A549 (cell line): Measurements from ENCODE around the gene AFF3. TPM values are rescaled to one million over a fixed set of nuclear protein-coding genes. Genes with fewer than 3 reads are reported as not detected.

Source experiments
- ATAC-seq, 2 experiments: fragments of 200-7000 bp in 1 of 2; fragments of >200 bp in 1 of 2; cut with Nextera tagmentation in 1 of 2; cut with Tn5 transposase in 1 of 2; 3 replicates each; pipeline versions ENCODE4 v1.8.0 to v1.9.1; 2018 to 2020; ENCODE audit warnings: mild to moderate bottlenecking in 1 of 2, moderate library complexity in 1 of 2
- CTCF ChIA-PET: fragments of 300-600 bp; sonication (Branson Sonifier 250); formaldehyde crosslinking; extraction: SDS; loops from one replicate; lab custom pipeline; 2021; ENCODE audit warnings: antibody characterized with exemption, inconsistent platforms; lab: Yijun Ruan, JAX
- POLR2A ChIA-PET: fragments of 350-600 bp; formaldehyde crosslinking; extraction: SDS; loops from one replicate; lab custom pipeline; 2021; ENCODE audit warnings: antibody characterized with exemption, inconsistent platforms; lab: Yijun Ruan, JAX
- DNase-seq, 2 experiments: peaks; one replicate each; pipeline versions ENCODE4 v3.0.0 to v3.0.0-alpha.2; 2011 to 2016; ENCODE audit warnings: low read depth in 1 of 2, low spot score in 1 of 2
- FAIRE-seq: peaks from 2 replicates; lab custom pipeline; 2011; peaks lifted over from hg19 to GRCh38; lab: Jason Lieb, UNC
- H3K27ac ChIP-seq, 2 experiments: fragments of >200 bp; sonication (Bioruptor Twin); formaldehyde crosslinking; 3 replicates each; pipeline ENCODE4 v1.5.1; 2016 to 2017
- H3K4me1 ChIP-seq: fragments of >200 bp; sonication (Bioruptor Twin); formaldehyde crosslinking; 3 replicates; pipeline ENCODE4 v1.6.1; 2016
- H3K4me2 ChIP-seq: fragments of >200 bp; sonication (Bioruptor Twin); formaldehyde crosslinking; 3 replicates; pipeline ENCODE4 v1.6.1; 2016
- H3K4me3 ChIP-seq: fragments of >200 bp; sonication (Bioruptor Twin); formaldehyde crosslinking; 3 replicates; pipeline ENCODE4 v1.5.1; 2016
- H3K9me3 ChIP-seq: fragments of >200 bp; sonication (Bioruptor Twin); formaldehyde crosslinking; 3 replicates; pipeline ENCODE4 v1.6.1; 2016
- BHLHE40 ChIP-seq: IDR thresholded peaks from 2 replicates; pipeline ENCODE4 v1.6.1; 2012; ENCODE audit warnings: low read depth, low read length, inconsistent platforms
- CBX2 ChIP-seq: fragments of 200-600 bp; sonication (generic); IDR thresholded peaks from 2 replicates; pipeline ENCODE4 v1.6.1; 2016; ENCODE audit warnings: low read depth, mild to moderate bottlenecking, borderline replicate concordance
- CHD2 ChIP-seq: fragments of 150-350 bp; IDR thresholded peaks from 2 replicates; pipeline ENCODE4 v1.6.1; 2014; ENCODE audit warnings: low read length; ENCODE audit not compliant: partially characterized antibody
- ESRRA ChIP-seq: fragments of 150-350 bp; IDR thresholded peaks from 2 replicates; pipeline ENCODE4 v1.6.1; 2014; ENCODE audit warnings: mild to moderate bottlenecking, low read length, borderline replicate concordance
- FOXS1 ChIP-seq: fragments of 250-450 bp; sonication (Bioruptor Pico); IDR thresholded peaks from 2 replicates; pipeline ENCODE4 v1.5.0; 2020; ENCODE audit warnings: mild to moderate bottlenecking, moderate library complexity
- HEYL ChIP-seq: fragments of 250-450 bp; sonication (Bioruptor Pico); IDR thresholded peaks from 2 replicates; pipeline ENCODE4 v1.8.0; 2021; ENCODE audit warnings: mild to moderate bottlenecking, moderate library complexity
- HOXB13 ChIP-seq: fragments of 250-450 bp; sonication (Bioruptor Pico); IDR thresholded peaks from 2 replicates; pipeline ENCODE4 v1.5.0; 2020; ENCODE audit warnings: low read depth, mild to moderate bottlenecking, moderate library complexity
- HOXB5 ChIP-seq: fragments of 250-450 bp; sonication (Bioruptor Pico); IDR thresholded peaks from 2 replicates; pipeline ENCODE4 v1.5.0; 2020; ENCODE audit warnings: mild to moderate bottlenecking, moderate library complexity
- KDM1A ChIP-seq: fragments of 200-600 bp; sonication (generic); IDR thresholded peaks from 2 replicates; pipeline ENCODE4 v1.6.1; 2016; ENCODE audit warnings: low read depth, mild to moderate bottlenecking
- KDM5A ChIP-seq: fragments of 200-600 bp; sonication (generic); IDR thresholded peaks from 2 replicates; pipeline ENCODE4 v1.6.1; 2016; ENCODE audit warnings: antibody characterized with exemption, mild to moderate bottlenecking
- MAFK ChIP-seq: fragments of 450-650 bp; IDR thresholded peaks from 2 replicates; pipeline ENCODE4 v1.6.1; 2014; ENCODE audit not compliant: partially characterized antibody
- MYC ChIP-seq: IDR thresholded peaks from 2 replicates; pipeline ENCODE4 v1.6.1; 2012; ENCODE audit warnings: mild to moderate bottlenecking, inconsistent platforms, low read length, improper control_type of control experiment, borderline replicate concordance
- NFE2L2 ChIP-seq: fragments of 150-350 bp; conservative IDR thresholded peaks from 2 replicates; pipeline ENCODE4 v1.6.1; 2014; ENCODE audit warnings: low read length
- NPAS2 ChIP-seq: fragments of 250-450 bp; sonication (Bioruptor Pico); IDR thresholded peaks from 2 replicates; pipeline ENCODE4 v1.8.0; 2022; ENCODE audit warnings: mild to moderate bottlenecking, moderate library complexity, borderline replicate concordance
- NR3C1 ChIP-seq: fragments of >200 bp; sonication (Bioruptor Twin); formaldehyde crosslinking; IDR thresholded peaks from 3 replicates; pipeline ENCODE4 v1.6.1; 2017
- PHF8 ChIP-seq: fragments of 200-600 bp; sonication (generic); IDR thresholded peaks from 2 replicates; pipeline ENCODE4 v1.6.1; 2016; ENCODE audit warnings: low read depth, mild to moderate bottlenecking, antibody characterized with exemption, moderate library complexity, borderline replicate concordance
- POLR2A ChIP-seq: IDR thresholded peaks from 2 replicates; pipeline ENCODE4 v1.6.1; 2012; ENCODE audit warnings: mild to moderate bottlenecking, low read length
- POLR2AphosphoS2 ChIP-seq: conservative IDR thresholded peaks from 2 replicates; pipeline ENCODE4 v1.6.1; 2012; ENCODE audit warnings: low read length, improper control_type of control experiment, inconsistent platforms
- RAD21 ChIP-seq, 2 experiments: fragments of >200 bp in 1 of 2; sonication (Bioruptor Twin) in 1 of 2; formaldehyde crosslinking in 1 of 2; IDR thresholded peaks in 1 of 2; conservative IDR thresholded peaks in 1 of 2; 2 replicates in 1 of 2; 3 replicates in 1 of 2; pipeline ENCODE4 v1.6.1; 2012 to 2018; ENCODE audit warnings: inconsistent platforms in 1 of 2
- RARB ChIP-seq: fragments of 250-450 bp; sonication (Bioruptor Pico); IDR thresholded peaks from 2 replicates; pipeline ENCODE4 v1.8.0; 2021; ENCODE audit warnings: mild to moderate bottlenecking, moderate library complexity
- RNF2 ChIP-seq: fragments of 200-600 bp; sonication (generic); IDR thresholded peaks from 2 replicates; pipeline ENCODE4 v1.6.1; 2016; ENCODE audit warnings: low read depth, mild to moderate bottlenecking, antibody characterized with exemption, moderate library complexity, borderline replicate concordance
- TFCP2L1 ChIP-seq: fragments of 250-450 bp; sonication (Bioruptor Pico); IDR thresholded peaks from 2 replicates; pipeline ENCODE4 v1.5.0; 2021; ENCODE audit warnings: mild to moderate bottlenecking
- TP53 ChIP-seq: fragments of 250-450 bp; sonication (Bioruptor Pico); IDR thresholded peaks from 2 replicates; pipeline ENCODE4 v1.5.0; 2021; ENCODE audit warnings: mild to moderate bottlenecking, moderate library complexity
- USF2 ChIP-seq: fragments of 450-650 bp; IDR thresholded peaks from 2 replicates; pipeline ENCODE4 v1.6.1; 2014; ENCODE audit warnings: antibody characterized with exemption
- ZNF302 ChIP-seq: fragments of 250-450 bp; sonication (Bioruptor Pico); IDR thresholded peaks from 2 replicates; pipeline ENCODE4 v1.9.0; 2021; ENCODE audit warnings: inconsistent platforms, mild to moderate bottlenecking, moderate library complexity
- ZSCAN20 ChIP-seq: fragments of 250-450 bp; sonication (Bioruptor Pico); IDR thresholded peaks from 2 replicates; pipeline ENCODE4 v1.8.0; 2022; ENCODE audit warnings: mild to moderate bottlenecking, moderate library complexity
- WGBS: methylation state at CpG from one replicate; pipeline ENCODE4 v1.1.6; 2017; ENCODE audit errors: missing lambda C conversion rate; 5-methylcytosine and 5-hydroxymethylcytosine counted together
- polyA plus RNA-seq, 4 experiments: library from polyadenylated mRNA; depleted of rRNA in 3 of 4; stranded (reverse); fragments of >200 nt; fragmentation: RNase III in 1 of 4; extraction: RNeasy Plus Mini Kit Qiagen cat#74134 plus additional on column Dnase treatment in 1 of 4; gene quantifications; 2 replicates in 3 of 4; 3 replicates in 1 of 4; pipeline ENCODE4 v1.2.3, GENCODE V29; 2011 to 2017
- TF ChIP-seq, protein P1 (sequence below): fragments of >200 bp; sonication (Bioruptor Twin); formaldehyde crosslinking; IDR thresholded peaks from 2 replicates; pipeline ENCODE4 v1.6.1; 2016
- TF ChIP-seq, protein P2 (sequence below): IDR thresholded peaks from 2 replicates; pipeline ENCODE4 v1.6.1; 2012; ENCODE audit warnings: low read depth, borderline replicate concordance
- TF ChIP-seq, protein P3 (sequence below): fragments of >200 bp; sonication (Bioruptor Twin); formaldehyde crosslinking; IDR thresholded peaks from 3 replicates; pipeline ENCODE4 v1.6.1; 2016

Gene AFF3
- polyA plus RNA-seq, 2 of the 4 experiments (the other 2 are of a cell fraction), result not detected

DNA sequence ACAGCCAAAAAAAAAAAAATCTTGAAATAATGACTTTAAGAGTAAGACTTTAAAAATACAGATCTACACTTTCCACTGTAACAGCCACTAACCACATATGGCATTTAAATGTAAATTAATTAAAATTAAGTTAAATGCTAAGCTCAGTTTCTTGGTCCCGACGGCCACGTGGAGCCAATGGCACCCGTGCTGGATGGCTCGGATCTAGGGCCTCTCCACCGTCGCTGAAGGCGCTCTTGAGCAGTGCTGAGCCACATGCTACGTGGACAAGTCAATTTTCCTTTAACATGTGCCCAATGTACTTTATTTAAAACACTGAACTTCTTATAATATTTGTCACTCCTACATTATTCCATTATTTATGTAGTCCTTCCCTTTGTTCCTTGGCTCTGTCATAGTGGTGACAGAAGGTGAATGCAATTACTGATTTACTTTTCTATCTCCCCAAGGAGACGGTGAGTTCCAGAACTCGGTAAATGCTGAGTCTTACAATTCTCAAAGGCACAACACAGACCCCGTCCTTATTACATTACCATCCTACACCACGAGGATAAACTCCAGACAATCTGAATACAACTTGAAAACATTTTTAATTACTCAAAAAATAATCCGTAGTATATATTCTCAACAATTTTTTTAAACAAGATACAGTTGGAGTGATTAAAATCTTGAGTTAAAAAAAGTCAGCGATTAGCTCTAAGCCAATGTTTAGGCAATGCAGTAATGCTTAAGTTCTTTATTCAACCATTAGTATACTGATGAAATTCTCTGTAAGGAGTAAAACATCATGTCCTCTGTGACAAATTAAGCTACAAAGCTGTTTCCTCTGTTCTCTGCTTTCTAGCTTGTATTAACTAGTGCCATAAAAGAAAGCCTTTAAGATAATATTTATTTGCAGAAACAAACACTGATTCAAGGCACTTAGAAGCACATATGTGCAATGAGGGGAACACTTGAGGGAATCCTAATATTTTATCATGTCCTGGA is 95.1 kb downstream of the AFF3 start:
- CTCF ChIA-PET, result interaction anchor here (1.7 kb wide), 1 partner anchor 19 kb away, joined by 4 read pairs; no protein-coding TSS in a partner anchor
- no peak overlapping the region for H3K4me2 ChIP-seq
- H3K4me3 ChIP-seq, result no peak overlapping the region
- H3K4me1 ChIP-seq, result no peaks in the 10 kb centered on the region
- 22% methylated on average over 15 of the region's 15 CpGs for WGBS
- peak in 1 of 2 experiments; percentile 7 for DNase-seq
- H3K27ac ChIP-seq, result no peak overlapping the region
- FAIRE-seq, result no peak
- 0 out of 6 replicates have a peak, but pooled peaks of 1 of the 2 experiments have one; percentile 33 for ATAC-seq
- POLR2A ChIA-PET, result no interaction called here
- TF ChIP-seq RARB (CRISPR knock-in tag) (no peak), POLR2AphosphoS2 (no peak), RAD21 (conservative IDR thresholded peaks at IDR 0.05 in 1 of 2, IDR thresholded peaks at IDR 0.05 in 1 of 2) (no peak), HOXB13 (CRISPR knock-in tag) (no peak), TP53 (CRISPR knock-in tag) (no peak), ZSCAN20 (CRISPR knock-in tag) (no peak), FOXS1 (no peak), BHLHE40 (no peak), NPAS2 (CRISPR knock-in tag) (no peak), CHD2 (no peak), TFCP2L1 (CRISPR knock-in tag) (no peak), POLR2A (no peak)
- TF ChIP-seq, protein P1, sequence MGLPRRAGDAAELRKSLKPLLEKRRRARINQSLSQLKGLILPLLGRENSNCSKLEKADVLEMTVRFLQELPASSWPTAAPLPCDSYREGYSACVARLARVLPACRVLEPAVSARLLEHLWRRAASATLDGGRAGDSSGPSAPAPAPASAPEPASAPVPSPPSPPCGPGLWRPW, result no peak
- H3K9me3 ChIP-seq, result no peaks in the 10 kb centered on the region

GRCh38 chr2:100045000-100045399 is 97.4 kb downstream of the AFF3 start:
- H3K9me3 ChIP-seq, result no peaks in the 10 kb centered on the region
- no peaks in the 10 kb centered on the region for H3K4me1 ChIP-seq
- H3K27ac ChIP-seq, result no peak overlapping the region
- WGBS, result 33% methylated on average over 9 of the region's 9 CpGs
- ATAC-seq, result no peak
- ChIA-PET POLR2A (no interaction called here), CTCF (interaction anchor here (0.6 to 1.6 kb wide), 2 partner anchors 217 to 805 kb away, joined by 5 read pairs; no protein-coding TSS in a partner anchor)
- DNase-seq, result no peak
- H3K4me2 ChIP-seq, result no peak overlapping the region
- FAIRE-seq, result no peak
- TF ChIP-seq HOXB5 (CRISPR knock-in tag) (no peak), BHLHE40 (no peak), ESRRA (no peak), ZNF302 (CRISPR knock-in tag) (no peak), MAFK (no peak), HEYL (CRISPR knock-in tag) (no peak)
- TF ChIP-seq, protein P1, result no peak
- TF ChIP-seq, protein P2, sequence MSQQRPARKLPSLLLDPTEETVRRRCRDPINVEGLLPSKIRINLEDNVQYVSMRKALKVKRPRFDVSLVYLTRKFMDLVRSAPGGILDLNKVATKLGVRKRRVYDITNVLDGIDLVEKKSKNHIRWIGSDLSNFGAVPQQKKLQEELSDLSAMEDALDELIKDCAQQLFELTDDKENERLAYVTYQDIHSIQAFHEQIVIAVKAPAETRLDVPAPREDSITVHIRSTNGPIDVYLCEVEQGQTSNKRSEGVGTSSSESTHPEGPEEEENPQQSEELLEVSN, result no peak
- H3K4me3 ChIP-seq, result no peak overlapping the region

GRCh38 chr2:100043891-100044255 is 98.5 kb downstream of the AFF3 start:
- DNase-seq, result no peak
- no peaks in the 10 kb centered on the region for H3K9me3 ChIP-seq
- ChIA-PET CTCF (interaction anchor here (1.6 kb wide), 1 partner anchor 219 kb away, joined by 5 read pairs; no protein-coding TSS in a partner anchor), POLR2A (no interaction called here)
- 65% methylated on average over 8 of the region's 8 CpGs for WGBS
- no peaks in the 10 kb centered on the region for H3K4me1 ChIP-seq
- no peak for FAIRE-seq
- no peak overlapping the region for H3K4me3 ChIP-seq
- no peak overlapping the region for H3K27ac ChIP-seq
- H3K4me2 ChIP-seq, result no peak overlapping the region
- no peak for ATAC-seq
- TF ChIP-seq MAFK (no peak), HEYL (CRISPR knock-in tag) (no peak), KDM5A (no peak), NFE2L2 (no peak), ZSCAN20 (CRISPR knock-in tag) (no peak), CBX2 (no peak), RNF2 (no peak), USF2 (no peak), NR3C1 (no peak), PHF8 (no peak), KDM1A (no peak), MYC (no peak), RARB (CRISPR knock-in tag) (no peak)
- TF ChIP-seq, protein P3, sequence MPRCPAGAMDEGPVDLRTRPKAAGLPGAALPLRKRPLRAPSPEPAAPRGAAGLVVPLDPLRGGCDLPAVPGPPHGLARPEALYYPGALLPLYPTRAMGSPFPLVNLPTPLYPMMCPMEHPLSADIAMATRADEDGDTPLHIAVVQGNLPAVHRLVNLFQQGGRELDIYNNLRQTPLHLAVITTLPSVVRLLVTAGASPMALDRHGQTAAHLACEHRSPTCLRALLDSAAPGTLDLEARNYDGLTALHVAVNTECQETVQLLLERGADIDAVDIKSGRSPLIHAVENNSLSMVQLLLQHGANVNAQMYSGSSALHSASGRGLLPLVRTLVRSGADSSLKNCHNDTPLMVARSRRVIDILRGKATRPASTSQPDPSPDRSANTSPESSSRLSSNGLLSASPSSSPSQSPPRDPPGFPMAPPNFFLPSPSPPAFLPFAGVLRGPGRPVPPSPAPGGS, result no peak
